Hematopoietic multipotent progenitor cell treated with erythropoietin and hydrocortisone succinate and interleukin-3 and kit ligand, for 17 days (in vitro differentiated cells): ENCODE measurements around the gene TNNT1.

ENCODE experiments used
- DNase-seq: peaks from one replicate; pipeline ENCODE4 v3.0.0-alpha.2; 2015; ENCODE audit warnings: low spot score

Gene TNNT1

DNA sequence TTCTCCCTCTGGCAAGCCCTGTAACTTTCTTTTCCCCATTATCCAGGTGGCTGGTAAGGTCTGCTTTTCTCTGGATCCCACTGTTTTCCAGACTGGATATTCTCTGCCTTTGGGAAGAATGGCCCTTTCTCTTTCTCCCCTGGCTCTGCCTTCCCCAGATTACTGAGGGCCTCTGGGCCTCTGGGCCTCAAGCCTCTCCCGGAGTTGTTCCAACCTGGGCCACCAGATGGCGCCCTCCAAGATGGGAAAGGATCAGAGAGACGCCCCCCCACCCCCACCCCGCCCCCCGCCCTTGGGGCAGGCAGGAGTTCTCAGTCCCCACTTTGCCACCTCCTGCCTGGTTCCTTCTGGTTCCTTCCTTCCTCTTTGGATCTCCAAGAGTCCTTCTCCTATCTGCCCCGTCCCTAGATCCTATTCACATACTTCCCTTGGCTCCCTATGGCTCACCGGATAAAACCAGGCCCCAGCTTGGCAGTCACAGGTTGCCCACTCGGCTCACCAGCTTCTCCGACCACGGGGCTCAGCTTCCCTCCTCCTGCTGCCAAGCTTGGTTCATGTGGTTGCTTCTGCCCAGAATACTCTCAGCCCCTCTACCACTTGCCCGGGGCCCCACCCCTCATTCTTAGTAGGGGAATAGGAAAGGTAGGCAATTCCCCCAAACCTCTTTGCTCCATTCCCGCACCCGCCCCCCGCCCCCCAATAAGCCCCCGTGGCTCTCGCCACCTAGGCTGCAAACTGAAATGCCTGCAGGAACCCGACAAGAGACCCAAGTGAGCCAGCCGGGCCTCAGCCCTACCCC lies 60.3 kb downstream of the TNNT1 start:
- DNase-seq, result peak; percentile 76

DNA sequence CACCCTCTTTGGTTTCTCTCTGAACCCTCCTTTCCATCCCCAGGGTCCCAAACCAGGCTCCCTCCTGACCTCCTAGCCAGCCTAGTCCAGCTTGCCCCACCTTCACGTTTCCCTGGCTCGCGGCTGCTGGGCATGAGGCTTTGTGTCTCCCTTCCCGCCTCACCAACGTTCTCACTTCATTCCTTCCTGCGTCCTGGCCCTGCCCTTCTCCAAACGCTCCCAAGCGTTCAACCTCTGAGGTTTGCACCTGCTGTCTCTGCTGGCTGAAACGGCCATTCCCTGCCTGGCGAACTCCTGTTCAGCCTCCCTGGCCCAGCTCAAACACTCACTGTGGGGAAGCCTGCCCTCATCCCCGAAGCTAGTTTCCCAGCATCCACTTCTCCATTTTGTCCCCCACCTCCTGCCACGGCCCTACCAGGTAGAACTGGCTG lies 61.0 kb downstream of the TNNT1 start:
- no peak for DNase-seq

DNA sequence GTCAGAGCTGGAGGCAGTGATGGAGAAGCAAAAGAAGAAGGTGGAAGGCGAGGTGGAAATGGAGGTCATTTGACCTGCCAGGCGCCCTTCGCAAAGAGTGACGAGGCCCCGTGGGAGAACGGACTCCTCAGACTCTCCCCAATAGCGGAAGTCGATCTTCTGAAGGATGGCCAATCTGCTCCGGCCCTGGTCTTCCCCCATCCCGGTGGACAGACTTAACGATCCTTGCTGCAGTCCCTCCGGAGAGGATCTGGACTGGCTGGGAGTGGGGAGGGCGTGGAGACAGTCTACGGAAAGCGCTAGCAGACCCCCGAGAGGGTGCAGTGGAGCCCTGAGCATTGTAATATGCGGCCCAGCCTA lies 61.5 kb downstream of the TNNT1 start:
- no peak for DNase-seq

DNA sequence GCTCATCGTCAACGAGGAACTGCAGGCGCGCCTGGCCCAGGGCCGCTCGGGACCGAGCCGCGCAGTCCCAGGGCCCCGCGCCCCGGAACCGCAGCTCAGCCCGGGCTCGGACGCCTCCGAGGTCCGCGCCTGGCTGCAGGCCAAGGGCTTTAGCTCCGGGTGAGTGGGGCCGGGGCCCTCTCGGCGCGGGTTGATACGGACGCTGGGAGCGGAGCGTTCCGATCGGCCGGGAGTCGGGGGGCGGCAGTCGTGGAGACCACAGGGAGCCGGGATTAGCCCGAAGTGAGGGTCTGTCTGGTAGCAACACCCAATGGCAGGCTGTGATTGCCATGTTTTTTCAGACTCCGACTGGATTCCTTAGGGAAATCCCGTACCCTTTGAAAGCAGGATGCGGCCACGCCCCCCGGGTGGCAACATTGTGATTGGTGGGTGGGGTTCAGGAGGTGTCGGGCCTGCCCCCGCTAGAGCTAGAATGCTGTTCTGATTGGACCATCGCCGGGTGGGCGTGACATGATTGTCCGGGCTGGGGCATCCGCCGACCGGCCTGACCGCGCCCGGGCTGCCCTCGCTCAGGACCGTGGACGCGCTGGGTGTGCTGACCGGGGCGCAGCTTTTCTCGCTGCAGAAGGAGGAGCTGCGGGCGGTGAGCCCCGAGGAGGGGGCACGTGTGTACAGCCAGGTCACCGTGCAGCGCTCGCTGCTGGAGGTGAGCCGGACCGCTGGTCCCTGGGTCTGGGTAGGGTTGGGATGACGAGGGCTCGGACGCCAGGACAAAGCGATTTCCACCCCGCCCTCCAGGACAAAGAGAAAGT lies 62.1 kb downstream of the TNNT1 start:
- DNase-seq, result peak; percentile 22

- no peak for DNase-seq
Measured at GRCh38 chr19:55085923-55086715, 62.9 kb downstream of the TNNT1 start.

DNA sequence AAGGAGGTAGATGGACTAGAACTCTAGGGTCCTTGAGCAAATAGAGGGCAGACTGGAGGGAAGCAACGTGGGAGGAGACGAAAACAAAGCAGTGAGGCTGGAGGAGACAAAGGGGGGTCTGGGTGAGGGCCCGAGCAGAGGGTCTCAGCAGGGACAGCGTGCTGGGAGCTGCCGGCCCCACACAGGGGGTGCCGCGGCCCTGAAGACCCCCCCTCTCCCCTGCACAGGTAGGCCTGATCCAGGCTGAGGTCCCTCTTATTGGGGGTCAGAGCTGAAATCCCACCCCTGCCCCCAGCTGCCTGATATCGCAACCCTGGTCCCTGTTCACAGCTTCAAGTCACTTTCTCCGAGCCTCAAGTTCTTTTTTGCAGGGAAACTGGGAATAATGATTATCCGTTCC lies 64.6 kb downstream of the TNNT1 start:
- no peak for DNase-seq

GRCh38 chr19:55083004-55083850 lies 65.8 kb downstream of the TNNT1 start:
- no peak for DNase-seq
